Activated CD4-positive, alpha-beta memory T cell treated with anti-CD3 and anti-CD28 coated beads for 36 hours (primary cell): Measurements from ENCODE around the gene NFKBIE. TPM values are rescaled to one million over a fixed set of nuclear protein-coding genes. Genes with fewer than 3 reads are reported as not detected.

ENCODE experiments used
- CTCF ChIA-PET: fragments of 350-600 bp; sonication (Branson Sonifier 250); formaldehyde crosslinking; loops from one replicate; lab custom pipeline; 2021; ENCODE audit warnings: antibody characterized with exemption, inconsistent platforms; lab: Charles Lee
- POLR2A ChIA-PET: fragments of 350-600 bp; sonication (Branson Sonifier 250); formaldehyde crosslinking; loops from one replicate; lab custom pipeline; 2021; ENCODE audit warnings: antibody characterized with exemption; lab: Charles Lee
- DNase-seq: peaks from one replicate; pipeline ENCODE4 v3.0.0-alpha.2; 2020
- H3K27ac Mint-ChIP-seq: one replicate; pipeline ENCODE4 v1.8.0; 2021; ENCODE audit warnings: mixed read lengths
- H3K27me3 Mint-ChIP-seq: one replicate; pipeline ENCODE4 v1.8.0; 2021; ENCODE audit warnings: mixed read lengths
- H3K36me3 Mint-ChIP-seq: one replicate; pipeline ENCODE4 v1.8.0; 2021; ENCODE audit warnings: mixed read lengths
- H3K4me1 Mint-ChIP-seq: one replicate; pipeline ENCODE4 v1.8.0; 2021; ENCODE audit warnings: low read depth, mixed read lengths
- H3K4me3 Mint-ChIP-seq: one replicate; pipeline ENCODE4 v1.8.0; 2021; ENCODE audit warnings: mild to moderate bottlenecking, mixed read lengths
- H3K9me3 Mint-ChIP-seq: one replicate; pipeline ENCODE4 v1.8.0; 2021; ENCODE audit warnings: mixed read lengths
- intact Hi-C: fragments of 100-400 bp; cut with micrococcal nuclease; formaldehyde crosslinking; loops from one replicate; pipeline ENCODE4 v1.15.1; 2023
- total RNA-seq, 2 experiments: library from RNA; stranded (reverse); gene quantifications; one replicate each; pipeline ENCODE4 v1.2.3, GENCODE V29; 2021

Gene NFKBIE
- total RNA-seq, 2 experiments from 2014 or later = 24.7 to 25.1 TPM

DNA sequence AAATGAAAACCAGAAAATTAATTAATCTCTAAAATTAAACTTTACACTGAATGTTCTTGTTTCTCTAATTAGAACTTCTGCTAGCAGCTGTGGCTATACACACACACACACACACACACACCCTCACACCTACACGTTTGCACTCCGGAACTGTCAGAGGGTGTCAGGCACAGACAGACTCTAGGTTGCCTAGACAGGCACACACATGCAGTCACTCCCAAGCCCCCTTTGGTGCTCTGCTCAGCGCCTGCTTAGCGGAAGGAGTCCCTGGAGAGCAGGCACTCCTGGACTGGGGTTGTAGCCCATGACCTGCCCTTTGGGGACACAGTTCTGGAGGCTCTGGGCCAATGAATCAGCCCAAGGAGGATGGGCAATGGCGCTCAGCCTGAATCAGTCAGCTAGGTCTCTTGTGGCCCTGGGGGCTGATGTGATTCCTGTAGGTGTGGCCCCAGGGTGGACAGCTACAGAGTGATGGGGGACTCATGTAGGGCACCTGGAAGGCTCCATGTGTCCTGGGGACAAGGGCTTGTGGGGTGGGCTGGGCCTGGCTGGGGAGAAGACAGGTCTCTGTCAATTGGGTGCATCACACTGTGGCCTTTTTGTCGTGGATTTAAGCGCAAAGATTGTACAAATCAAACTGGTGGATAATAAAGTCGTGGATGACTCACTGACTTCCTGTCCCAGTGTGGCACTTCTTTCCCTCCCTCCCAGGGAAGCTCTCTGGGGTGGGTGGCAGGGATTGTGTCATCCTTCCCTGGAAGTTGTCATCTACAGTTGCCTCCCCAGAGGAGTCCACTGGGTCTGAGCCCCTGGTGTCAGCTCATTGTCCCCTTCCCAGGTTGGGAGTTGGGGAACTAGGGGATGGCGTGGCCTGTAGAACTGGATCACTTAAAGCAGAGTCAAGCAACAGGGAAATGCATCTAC lies 13.7 kb upstream of the NFKBIE start:
- intact Hi-C loops = no loop called here
- ChIA-PET CTCF (interaction anchor here (0.7 to 2.9 kb wide), 2 partner anchors 12 to 67 kb away, joined by 3 to 10 read pairs; no protein-coding TSS in a partner anchor), POLR2A (interaction anchor here (0.6 kb wide), 1 partner anchor 14 kb away, joined by 3 read pairs; no protein-coding TSS in a partner anchor)
- H3K36me3 Mint-ChIP-seq = no peaks in the 10 kb centered on the region
- peaks cover 2% of the 10 kb centered on the region for H3K4me1 Mint-ChIP-seq
- no peaks in the 10 kb centered on the region for H3K9me3 Mint-ChIP-seq
- DNase-seq = no peak
- H3K27me3 Mint-ChIP-seq = peaks cover 33% of the 10 kb centered on the region
- H3K4me3 Mint-ChIP-seq = no peak overlapping the region
- H3K27ac Mint-ChIP-seq = no peak overlapping the region

GRCh38 chr6:44278315-44278714 lies 13.0 kb upstream of the NFKBIE start:
- ChIA-PET POLR2A (interaction anchor here (0.6 kb wide), 1 partner anchor 15 kb away, joined by 3 read pairs; no protein-coding TSS in a partner anchor), CTCF (interaction anchor here (0.7 to 2.9 kb wide), 3 partner anchors 11 to 68 kb away, joined by 3 to 10 read pairs (median 7); no protein-coding TSS in a partner anchor)
- Mint-ChIP-seq H3K27ac (no peak overlapping the region), H3K9me3 (no peaks in the 10 kb centered on the region), H3K4me3 (no peak overlapping the region), H3K4me1 (peaks cover 2% of the 10 kb centered on the region), H3K27me3 (peaks cover 36% of the 10 kb centered on the region), H3K36me3 (no peaks in the 10 kb centered on the region)
- intact Hi-C loops = no loop called here
- DNase-seq = no peak

DNA sequence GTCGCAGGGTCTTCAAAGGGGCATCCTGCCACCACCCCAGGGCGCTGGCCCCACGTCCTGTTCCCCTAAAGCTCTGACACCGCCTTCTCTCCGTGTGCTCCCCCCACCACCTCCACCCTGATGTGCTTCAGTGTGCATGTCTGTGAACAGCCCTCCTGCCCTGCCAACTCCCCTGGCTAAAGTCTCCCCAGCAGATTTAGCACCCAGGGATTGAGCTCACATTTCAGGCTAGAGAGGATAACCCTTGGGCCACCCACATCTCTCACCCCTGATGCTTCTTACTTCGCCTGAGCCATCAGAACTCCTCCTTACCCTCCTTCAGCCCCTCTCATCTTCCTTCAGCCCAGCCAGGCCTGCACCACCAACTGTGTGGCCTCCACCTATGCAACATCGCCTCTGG lies 12.4 kb upstream of the NFKBIE start:
- CTCF ChIA-PET = interaction anchor here (1.0 to 3.2 kb wide), 4 partner anchors 10 to 61 kb away, joined by 3 to 15 read pairs (median 8); no protein-coding TSS in a partner anchor
- DNase-seq = no peak
- Mint-ChIP-seq H3K36me3 (no peaks in the 10 kb centered on the region), H3K4me1 (peaks cover 2% of the 10 kb centered on the region), H3K27ac (no peak overlapping the region), H3K4me3 (peak overlapping the region; percentile 3), H3K27me3 (peaks cover 41% of the 10 kb centered on the region), H3K9me3 (no peaks in the 10 kb centered on the region)
- POLR2A ChIA-PET = no interaction called here
- intact Hi-C loops = no loop called here

DNA sequence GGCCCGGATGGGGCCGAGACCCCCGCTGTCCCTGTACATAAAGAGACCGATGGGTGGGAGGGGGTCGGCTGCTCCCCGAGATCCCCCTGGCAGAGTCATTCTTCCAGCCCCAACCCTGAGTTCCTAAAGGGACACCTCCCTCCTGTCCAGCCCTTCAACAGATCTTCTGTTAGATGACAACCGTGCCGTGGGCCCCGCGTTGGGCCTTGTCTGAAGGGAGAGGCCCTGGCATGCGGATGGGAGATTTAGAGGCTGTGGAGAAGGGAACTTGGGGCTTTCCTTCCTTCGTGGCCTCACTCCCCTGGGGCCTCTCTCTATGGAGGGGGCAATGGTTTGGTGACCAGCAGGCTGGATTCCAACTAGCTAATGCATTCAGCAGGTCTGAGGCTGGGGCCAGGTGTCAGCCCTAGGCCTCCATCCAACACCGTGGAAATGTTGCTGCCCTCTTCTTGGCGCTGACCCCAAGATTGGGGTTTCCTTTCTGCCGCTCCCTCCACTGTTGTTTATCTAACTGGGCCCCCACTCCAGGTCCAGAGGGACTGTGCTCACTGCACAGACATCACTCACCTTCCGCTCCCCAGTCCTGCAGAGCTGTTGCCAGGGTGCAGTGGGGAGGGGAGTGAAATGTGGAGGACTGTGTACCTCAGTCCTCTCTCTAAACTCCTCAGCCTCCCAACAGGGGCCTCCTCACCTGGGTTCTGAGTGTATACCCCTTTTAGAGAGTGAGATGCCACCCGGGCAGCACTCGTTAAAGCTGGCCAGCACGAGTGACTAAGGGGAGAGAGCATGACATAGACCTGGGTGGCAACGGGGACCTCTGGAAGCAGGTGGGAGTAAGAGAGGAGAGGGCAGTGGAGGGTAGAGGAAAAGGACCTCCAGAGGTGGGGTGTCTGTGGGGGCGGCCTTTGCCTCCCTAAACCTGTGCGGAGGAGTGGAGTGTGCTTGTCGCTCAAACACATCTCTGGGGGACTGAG lies 11.6 kb upstream of the NFKBIE start:
- Mint-ChIP-seq H3K27me3 (peaks cover 46% of the 10 kb centered on the region), H3K27ac (no peak overlapping the region), H3K36me3 (no peaks in the 10 kb centered on the region), H3K4me3 (no peak overlapping the region), H3K4me1 (peaks cover 2% of the 10 kb centered on the region), H3K9me3 (no peaks in the 10 kb centered on the region)
- DNase-seq = no peak
- POLR2A ChIA-PET = no interaction called here
- intact Hi-C loops = no loop called here
- CTCF ChIA-PET = interaction anchor here (1.0 to 3.2 kb wide), 5 partner anchors 10 to 62 kb away, joined by 3 to 15 read pairs (median 7); no protein-coding TSS in a partner anchor

DNA sequence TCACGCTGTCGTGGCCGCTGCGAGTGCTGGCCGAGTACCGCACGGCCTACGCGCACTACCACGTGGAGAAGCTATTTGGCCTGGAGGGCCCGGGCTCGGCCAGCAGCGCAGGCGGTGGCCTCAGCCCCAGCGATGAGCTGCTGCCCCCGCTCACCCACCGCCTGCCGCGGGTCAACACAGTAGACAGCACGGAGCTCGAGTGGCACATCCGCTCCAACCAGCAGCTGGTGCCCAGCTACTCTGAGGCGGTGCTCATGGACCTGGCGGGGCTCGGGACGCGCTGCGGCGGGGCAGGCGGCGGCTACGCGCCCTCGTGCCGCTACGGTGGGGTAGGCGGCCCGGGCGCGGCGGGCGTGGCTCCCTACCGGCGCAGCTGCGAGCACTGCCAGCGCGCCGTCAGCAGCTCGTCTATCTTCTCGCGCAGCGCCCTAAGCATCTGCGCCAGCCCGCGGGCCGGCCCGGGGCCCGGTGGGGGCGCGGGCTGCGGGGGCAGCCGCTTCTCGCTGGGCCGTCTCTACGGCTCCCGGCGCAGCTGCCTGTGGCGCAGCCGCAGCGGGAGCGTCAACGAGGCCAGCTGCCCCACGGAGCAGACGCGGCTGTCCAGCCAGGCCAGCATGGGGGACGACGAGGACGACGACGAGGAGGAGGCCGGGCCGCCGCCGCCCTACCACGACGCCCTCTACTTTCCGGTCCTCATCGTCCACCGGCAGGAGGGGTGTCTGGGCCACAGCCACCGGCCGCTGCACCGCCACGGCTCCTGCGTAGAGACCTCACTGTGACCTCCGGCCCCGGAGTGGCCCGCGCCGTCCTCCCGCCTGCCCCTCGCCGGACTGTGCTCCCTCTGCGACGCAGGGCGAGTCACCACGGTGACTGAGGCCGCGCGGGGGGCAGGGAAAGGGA lies 10.6 kb upstream of the NFKBIE start:
- Mint-ChIP-seq H3K36me3 (no peaks in the 10 kb centered on the region), H3K27ac (no peak overlapping the region), H3K4me3 (no peak overlapping the region), H3K4me1 (peaks cover 3% of the 10 kb centered on the region), H3K27me3 (peaks cover 54% of the 10 kb centered on the region), H3K9me3 (no peaks in the 10 kb centered on the region)
- DNase-seq = peak; percentile 37
- ChIA-PET CTCF (interaction anchor here (0.6 to 3.2 kb wide), 4 partner anchors 12 to 63 kb away, joined by 3 to 15 read pairs (median 3); no protein-coding TSS in a partner anchor), POLR2A (no interaction called here)
- intact Hi-C loops = no loop called here

- Mint-ChIP-seq H3K27me3 (peaks cover 55% of the 10 kb centered on the region), H3K4me3 (no peak overlapping the region), H3K27ac (no peak overlapping the region), H3K4me1 (peaks cover 4% of the 10 kb centered on the region), H3K9me3 (no peaks in the 10 kb centered on the region), H3K36me3 (no peaks in the 10 kb centered on the region)
- no peak for DNase-seq
- intact Hi-C loops = no loop called here
- CTCF ChIA-PET = interaction anchor here (0.6 to 3.2 kb wide), 4 partner anchors 13 to 64 kb away, joined by 3 to 15 read pairs (median 3); no protein-coding TSS in a partner anchor
- POLR2A ChIA-PET = no interaction called here
These were observed 10.0 kb upstream of the NFKBIE start for GRCh38 chr6:44275271-44275748.

DNA sequence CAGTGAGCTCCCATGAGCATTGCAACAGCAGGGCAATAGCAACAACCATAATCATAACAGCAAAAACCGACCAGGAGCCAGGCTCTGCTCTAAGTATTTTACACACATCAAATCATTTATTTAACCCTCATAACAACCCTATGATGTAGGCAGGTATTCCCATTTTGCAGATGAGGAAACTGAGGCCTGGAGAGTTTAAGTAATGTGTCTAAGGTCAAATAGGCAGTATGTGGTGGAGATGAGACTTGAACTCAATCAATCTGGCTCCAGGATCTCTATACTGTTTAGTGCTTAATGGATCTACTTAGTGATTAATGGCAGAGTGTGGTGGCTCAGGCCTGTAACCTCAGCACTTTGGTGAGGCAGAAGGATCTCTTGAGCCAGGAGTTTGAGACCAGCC lies 8.3 kb upstream of the NFKBIE start:
- ChIA-PET POLR2A (no interaction called here), CTCF (interaction anchor here (1.2 kb wide), 1 partner anchor 39 kb away, joined by 3 read pairs; the partner anchor contains the start of gene AARS2)
- H3K27me3 Mint-ChIP-seq = peaks cover 63% of the 10 kb centered on the region
- H3K4me3 Mint-ChIP-seq = no peak overlapping the region
- DNase-seq = no peak
- no peak overlapping the region for H3K27ac Mint-ChIP-seq
- peaks cover 19% of the 10 kb centered on the region for H3K4me1 Mint-ChIP-seq
- intact Hi-C loops = no loop called here
- H3K36me3 Mint-ChIP-seq = no peaks in the 10 kb centered on the region
- no peaks in the 10 kb centered on the region for H3K9me3 Mint-ChIP-seq

- Mint-ChIP-seq H3K36me3 (no peaks in the 10 kb centered on the region), H3K4me3 (no peak overlapping the region), H3K27me3 (peaks cover 65% of the 10 kb centered on the region), H3K9me3 (no peaks in the 10 kb centered on the region), H3K4me1 (peaks cover 20% of the 10 kb centered on the region), H3K27ac (no peak overlapping the region)
- ChIA-PET CTCF (no interaction called here), POLR2A (no interaction called here)
- intact Hi-C loops = no loop called here
- DNase-seq = no peak
These were observed 7.7 kb upstream of the NFKBIE start for GRCh38 chr6:44272999-44273566.

GRCh38 chr6:44272529-44272928 lies 7.2 kb upstream of the NFKBIE start:
- Mint-ChIP-seq H3K4me3 (no peak overlapping the region), H3K4me1 (peaks cover 20% of the 10 kb centered on the region), H3K27ac (no peak overlapping the region), H3K36me3 (no peaks in the 10 kb centered on the region), H3K27me3 (peaks cover 60% of the 10 kb centered on the region), H3K9me3 (no peaks in the 10 kb centered on the region)
- intact Hi-C loops = no loop called here
- ChIA-PET CTCF (interaction anchor here (0.6 kb wide), 1 partner anchor 152 kb away, joined by 3 read pairs; no protein-coding TSS in a partner anchor), POLR2A (no interaction called here)
- DNase-seq = no peak

- peaks cover 54% of the 10 kb centered on the region for H3K27me3 Mint-ChIP-seq
- POLR2A ChIA-PET = no interaction called here
These were observed 6.6 kb upstream of the NFKBIE start for GRCh38 chr6:44271914-44272313.

More at GRCh38 chr6:44271914-44272313, 6.6 kb upstream of the NFKBIE start:
- H3K36me3 Mint-ChIP-seq = no peaks in the 10 kb centered on the region
- no peak overlapping the region for H3K27ac Mint-ChIP-seq
- H3K9me3 Mint-ChIP-seq = no peaks in the 10 kb centered on the region
- DNase-seq = no peak
- intact Hi-C loops = no loop called here
- no peak overlapping the region for H3K4me3 Mint-ChIP-seq
- H3K4me1 Mint-ChIP-seq = peaks cover 20% of the 10 kb centered on the region
- CTCF ChIA-PET = interaction anchor here (0.6 kb wide), 1 partner anchor 151 kb away, joined by 3 read pairs; no protein-coding TSS in a partner anchor
